Activated naive CD4-positive, alpha-beta T cell treated with anti-CD3 and anti-CD28 coated beads, Interleukin-2, amount 50 U/mL, for 24 hours (primary cell): ENCODE results near the gene PCDH9.

ENCODE experiments used
- H3K27ac Mint-ChIP-seq: one replicate; pipeline ENCODE4 v1.8.0; 2021; ENCODE audit warnings: mild to moderate bottlenecking, mixed read lengths
- H3K27me3 Mint-ChIP-seq: one replicate; pipeline ENCODE4 v1.8.0; 2021; ENCODE audit warnings: mixed read lengths
- H3K36me3 Mint-ChIP-seq: one replicate; pipeline ENCODE4 v1.8.0; 2021; ENCODE audit warnings: mixed read lengths
- H3K4me1 Mint-ChIP-seq: one replicate; pipeline ENCODE4 v1.8.0; 2021; ENCODE audit warnings: mixed read lengths
- H3K4me3 Mint-ChIP-seq: one replicate; pipeline ENCODE4 v1.8.0; 2021; ENCODE audit warnings: mild to moderate bottlenecking, mixed read lengths
- H3K9me3 Mint-ChIP-seq: one replicate; pipeline ENCODE4 v1.8.0; 2021; ENCODE audit warnings: mixed read lengths

The PCDH9 gene

GRCh38 chr13:66410314-66410713 lies 819.8 kb downstream of the PCDH9 start:
- no peak overlapping the region for H3K4me3 Mint-ChIP-seq
- H3K27ac Mint-ChIP-seq: no peak overlapping the region
- H3K4me1 Mint-ChIP-seq: no peaks in the 10 kb centered on the region
- no peaks in the 10 kb centered on the region for H3K9me3 Mint-ChIP-seq
- no peaks in the 10 kb centered on the region for H3K27me3 Mint-ChIP-seq
- no peaks in the 10 kb centered on the region for H3K36me3 Mint-ChIP-seq

DNA sequence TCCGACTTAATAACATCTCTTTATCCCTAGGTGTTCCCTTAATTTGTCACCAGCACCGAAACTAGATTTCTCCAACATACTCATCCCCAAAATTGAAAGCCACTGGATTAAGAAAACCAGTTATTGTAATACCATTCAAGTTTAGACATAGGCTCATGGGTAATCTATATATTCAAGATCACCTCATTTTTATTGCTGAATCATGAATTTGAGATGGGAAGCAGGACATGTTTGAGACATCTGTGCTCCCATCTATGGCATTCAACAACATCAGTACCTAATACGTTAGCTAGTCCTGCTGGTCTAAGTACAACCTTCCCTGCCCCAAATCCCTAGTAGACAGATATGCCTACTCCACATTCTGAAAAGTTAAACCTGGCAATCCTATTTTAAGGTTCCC lies 820.6 kb downstream of the PCDH9 start:
- no peaks in the 10 kb centered on the region for H3K4me1 Mint-ChIP-seq
- no peak overlapping the region for H3K4me3 Mint-ChIP-seq
- no peak overlapping the region for H3K27ac Mint-ChIP-seq
- no peaks in the 10 kb centered on the region for H3K27me3 Mint-ChIP-seq
- no peaks in the 10 kb centered on the region for H3K9me3 Mint-ChIP-seq
- no peaks in the 10 kb centered on the region for H3K36me3 Mint-ChIP-seq

GRCh38 chr13:66407128-66407527 lies 823.0 kb downstream of the PCDH9 start:
- Mint-ChIP-seq H3K36me3 (no peaks in the 10 kb centered on the region), H3K4me1 (no peaks in the 10 kb centered on the region), H3K27ac (no peak overlapping the region), H3K9me3 (no peaks in the 10 kb centered on the region), H3K4me3 (no peak overlapping the region), H3K27me3 (no peaks in the 10 kb centered on the region)

GRCh38 chr13:66405908-66406802 lies 824.0 kb downstream of the PCDH9 start:
- no peaks in the 10 kb centered on the region for H3K27me3 Mint-ChIP-seq
- no peak overlapping the region for H3K27ac Mint-ChIP-seq
- H3K36me3 Mint-ChIP-seq: no peaks in the 10 kb centered on the region
- H3K9me3 Mint-ChIP-seq: no peaks in the 10 kb centered on the region
- no peaks in the 10 kb centered on the region for H3K4me1 Mint-ChIP-seq
- no peak overlapping the region for H3K4me3 Mint-ChIP-seq

- Mint-ChIP-seq H3K9me3 (no peaks in the 10 kb centered on the region), H3K27ac (no peak overlapping the region), H3K36me3 (no peaks in the 10 kb centered on the region), H3K4me1 (no peaks in the 10 kb centered on the region), H3K4me3 (no peak overlapping the region), H3K27me3 (no peaks in the 10 kb centered on the region)
These were observed 827.6 kb downstream of the PCDH9 start for GRCh38 chr13:66402546-66402945.

GRCh38 chr13:66402066-66402465 lies 828.1 kb downstream of the PCDH9 start:
- H3K27me3 Mint-ChIP-seq: no peaks in the 10 kb centered on the region
- no peak overlapping the region for H3K27ac Mint-ChIP-seq
- no peaks in the 10 kb centered on the region for H3K9me3 Mint-ChIP-seq
- no peaks in the 10 kb centered on the region for H3K4me1 Mint-ChIP-seq
- no peak overlapping the region for H3K4me3 Mint-ChIP-seq
- no peaks in the 10 kb centered on the region for H3K36me3 Mint-ChIP-seq

GRCh38 chr13:66400292-66400691 lies 829.8 kb downstream of the PCDH9 start:
- H3K27ac Mint-ChIP-seq: no peak overlapping the region
- H3K27me3 Mint-ChIP-seq: no peaks in the 10 kb centered on the region
- no peaks in the 10 kb centered on the region for H3K4me1 Mint-ChIP-seq
- H3K36me3 Mint-ChIP-seq: no peaks in the 10 kb centered on the region
- no peak overlapping the region for H3K4me3 Mint-ChIP-seq
- no peaks in the 10 kb centered on the region for H3K9me3 Mint-ChIP-seq

- no peaks in the 10 kb centered on the region for H3K9me3 Mint-ChIP-seq
- H3K4me3 Mint-ChIP-seq: no peak overlapping the region
- H3K4me1 Mint-ChIP-seq: no peaks in the 10 kb centered on the region
- H3K36me3 Mint-ChIP-seq: no peaks in the 10 kb centered on the region
- H3K27ac Mint-ChIP-seq: peak overlapping the region; percentile 55
- H3K27me3 Mint-ChIP-seq: no peaks in the 10 kb centered on the region
These were observed 830.3 kb downstream of the PCDH9 start for GRCh38 chr13:66399873-66400272.

- Mint-ChIP-seq H3K4me1 (no peaks in the 10 kb centered on the region), H3K9me3 (no peaks in the 10 kb centered on the region), H3K27ac (no peak overlapping the region), H3K4me3 (no peak overlapping the region), H3K27me3 (no peaks in the 10 kb centered on the region), H3K36me3 (no peaks in the 10 kb centered on the region)
These were observed 833.0 kb downstream of the PCDH9 start for GRCh38 chr13:66397133-66397532.

- Mint-ChIP-seq H3K4me3 (no peak overlapping the region), H3K9me3 (no peaks in the 10 kb centered on the region), H3K27ac (no peak overlapping the region), H3K4me1 (no peaks in the 10 kb centered on the region), H3K27me3 (no peaks in the 10 kb centered on the region), H3K36me3 (no peaks in the 10 kb centered on the region)
These were observed 838.8 kb downstream of the PCDH9 start for GRCh38 chr13:66391322-66391721.

DNA sequence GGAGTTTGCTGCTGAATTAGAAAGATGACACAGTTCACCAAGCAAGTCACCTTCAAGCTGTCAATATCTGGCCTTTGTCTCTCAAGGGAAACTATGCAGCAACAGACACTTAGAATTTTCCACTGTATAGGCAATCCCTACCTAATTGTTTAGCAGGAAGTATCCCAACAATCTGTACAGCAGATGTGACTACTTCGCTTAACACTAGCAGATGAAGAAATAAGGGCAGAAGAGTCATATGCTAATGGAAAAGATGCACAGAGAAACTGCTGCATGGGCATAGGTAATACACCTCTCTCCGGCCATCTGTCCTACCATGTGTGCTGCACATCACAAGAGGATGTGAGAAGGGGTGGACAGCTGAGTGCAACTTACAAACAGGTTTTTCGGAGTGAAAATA lies 851.2 kb downstream of the PCDH9 start:
- Mint-ChIP-seq H3K27ac (no peak overlapping the region), H3K9me3 (no peaks in the 10 kb centered on the region), H3K4me3 (no peak overlapping the region), H3K36me3 (no peaks in the 10 kb centered on the region), H3K27me3 (no peaks in the 10 kb centered on the region), H3K4me1 (no peaks in the 10 kb centered on the region)

DNA sequence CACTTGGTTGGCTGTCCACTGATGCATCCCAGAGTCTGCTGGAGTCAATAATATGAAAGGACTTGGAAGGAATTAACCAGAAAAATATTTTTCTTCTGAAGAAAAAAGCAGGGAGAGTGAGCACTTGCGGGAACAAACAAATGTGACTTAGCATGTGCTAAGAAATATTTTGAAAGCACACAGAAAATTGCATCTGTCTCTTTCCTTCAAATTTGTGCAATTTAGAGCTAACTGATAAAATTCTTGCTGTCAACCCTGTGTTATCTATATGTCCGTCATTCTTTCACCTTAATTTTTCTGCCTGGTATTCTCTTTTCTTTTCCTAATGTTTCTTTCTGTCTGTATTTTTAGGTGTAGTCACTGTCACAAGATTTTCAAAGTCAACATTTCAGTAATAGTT lies 852.6 kb downstream of the PCDH9 start:
- no peaks in the 10 kb centered on the region for H3K36me3 Mint-ChIP-seq
- H3K9me3 Mint-ChIP-seq: no peaks in the 10 kb centered on the region
- no peaks in the 10 kb centered on the region for H3K27me3 Mint-ChIP-seq
- no peak overlapping the region for H3K27ac Mint-ChIP-seq
- no peaks in the 10 kb centered on the region for H3K4me1 Mint-ChIP-seq
- H3K4me3 Mint-ChIP-seq: no peak overlapping the region

DNA sequence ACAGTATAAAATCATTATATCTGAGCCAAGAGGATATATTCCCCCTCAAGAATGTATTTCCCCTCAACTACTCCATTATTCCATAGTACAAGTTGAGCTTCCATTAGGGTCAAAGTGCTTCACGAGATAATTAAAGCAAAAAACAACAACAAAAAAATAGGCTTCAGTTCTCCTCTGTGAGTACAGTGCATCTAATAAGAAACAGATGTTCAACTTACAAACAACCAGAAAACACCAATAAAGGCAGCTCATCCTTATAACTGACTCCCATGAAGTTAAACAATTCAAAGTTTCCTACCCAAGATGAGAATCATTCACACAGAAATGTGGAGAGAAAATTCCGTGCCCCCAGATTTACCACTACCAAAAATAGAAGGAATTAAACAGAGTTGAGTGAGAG lies 854.4 kb downstream of the PCDH9 start:
- no peak overlapping the region for H3K4me3 Mint-ChIP-seq
- no peak overlapping the region for H3K27ac Mint-ChIP-seq
- H3K9me3 Mint-ChIP-seq: peaks cover 5% of the 10 kb centered on the region
- no peaks in the 10 kb centered on the region for H3K4me1 Mint-ChIP-seq
- no peaks in the 10 kb centered on the region for H3K27me3 Mint-ChIP-seq
- H3K36me3 Mint-ChIP-seq: no peaks in the 10 kb centered on the region

DNA sequence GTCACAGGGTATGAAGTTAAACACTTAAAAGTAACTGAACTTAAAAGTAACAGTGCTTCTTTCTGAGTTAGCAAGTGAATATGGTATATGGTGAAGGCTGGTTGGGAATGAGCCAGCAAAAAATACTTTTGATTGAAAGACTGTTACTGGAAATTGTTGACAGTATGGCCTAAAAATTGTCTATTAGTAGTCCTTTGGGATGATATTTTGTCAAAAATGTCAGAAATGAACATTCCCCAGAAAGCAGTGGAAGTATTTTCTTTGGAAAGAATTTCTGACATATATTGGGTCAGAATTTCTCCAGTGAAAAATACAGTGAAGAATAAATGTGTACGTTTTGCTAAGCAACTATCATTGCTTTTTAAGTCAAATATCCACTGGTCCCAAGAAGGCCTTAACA lies 860.5 kb downstream of the PCDH9 start:
- Mint-ChIP-seq H3K36me3 (no peaks in the 10 kb centered on the region), H3K27me3 (no peaks in the 10 kb centered on the region), H3K27ac (no peak overlapping the region), H3K4me1 (no peaks in the 10 kb centered on the region), H3K9me3 (peaks cover 5% of the 10 kb centered on the region), H3K4me3 (no peak overlapping the region)

GRCh38 chr13:66367356-66367755 lies 862.8 kb downstream of the PCDH9 start:
- Mint-ChIP-seq H3K9me3 (peaks cover 5% of the 10 kb centered on the region), H3K4me1 (no peaks in the 10 kb centered on the region), H3K27ac (no peak overlapping the region), H3K4me3 (no peak overlapping the region), H3K36me3 (no peaks in the 10 kb centered on the region), H3K27me3 (no peaks in the 10 kb centered on the region)

GRCh38 chr13:66365101-66365500 lies 865.0 kb downstream of the PCDH9 start:
- H3K27me3 Mint-ChIP-seq: no peaks in the 10 kb centered on the region
- no peaks in the 10 kb centered on the region for H3K36me3 Mint-ChIP-seq
- H3K4me3 Mint-ChIP-seq: no peak overlapping the region
- H3K4me1 Mint-ChIP-seq: no peaks in the 10 kb centered on the region
- no peak overlapping the region for H3K27ac Mint-ChIP-seq
- no peaks in the 10 kb centered on the region for H3K9me3 Mint-ChIP-seq

DNA sequence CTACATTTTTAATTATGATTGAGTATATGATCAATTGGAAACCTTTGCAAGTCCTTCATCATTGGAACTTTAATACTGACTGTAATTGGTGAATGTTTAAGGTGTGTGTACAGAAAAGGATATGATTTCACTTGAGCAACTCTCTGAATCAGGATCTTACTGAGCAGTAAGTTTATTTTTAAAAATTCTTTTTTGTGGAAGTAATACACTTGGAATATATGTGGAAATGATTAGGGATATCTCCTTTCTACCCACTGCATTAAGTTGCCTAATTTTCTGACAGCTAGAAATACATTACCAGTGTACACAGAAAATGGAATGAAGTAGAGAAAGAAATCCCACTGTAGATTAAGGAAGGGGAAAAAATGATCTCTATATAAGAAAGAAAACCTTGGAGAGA lies 865.8 kb downstream of the PCDH9 start:
- no peaks in the 10 kb centered on the region for H3K36me3 Mint-ChIP-seq
- H3K9me3 Mint-ChIP-seq: no peaks in the 10 kb centered on the region
- no peak overlapping the region for H3K4me3 Mint-ChIP-seq
- no peaks in the 10 kb centered on the region for H3K27me3 Mint-ChIP-seq
- H3K27ac Mint-ChIP-seq: no peak overlapping the region
- H3K4me1 Mint-ChIP-seq: no peaks in the 10 kb centered on the region
